Stimulated activated CD8-positive, alpha-beta memory T cell treated with anti-CD3 and anti-CD28 coated beads, Interleukin-7, amount 100 ng/mL, for 24 hours (primary cell): ENCODE data around the gene CCR4.
"Not testable (repeated sequence)": the region's sequence is repeated elsewhere in the genome, so short reads cannot be mapped to it uniquely, and the experiment has no call there.

Experiments
- DNase-seq: peaks from one replicate; pipeline ENCODE4 v3.0.0-alpha.2; 2020; ENCODE audit warnings: low read depth

Gene CCR4

GRCh38 chr3:32983124-32983523 lies 31.7 kb downstream of the CCR4 start:
- no peak for DNase-seq

DNA sequence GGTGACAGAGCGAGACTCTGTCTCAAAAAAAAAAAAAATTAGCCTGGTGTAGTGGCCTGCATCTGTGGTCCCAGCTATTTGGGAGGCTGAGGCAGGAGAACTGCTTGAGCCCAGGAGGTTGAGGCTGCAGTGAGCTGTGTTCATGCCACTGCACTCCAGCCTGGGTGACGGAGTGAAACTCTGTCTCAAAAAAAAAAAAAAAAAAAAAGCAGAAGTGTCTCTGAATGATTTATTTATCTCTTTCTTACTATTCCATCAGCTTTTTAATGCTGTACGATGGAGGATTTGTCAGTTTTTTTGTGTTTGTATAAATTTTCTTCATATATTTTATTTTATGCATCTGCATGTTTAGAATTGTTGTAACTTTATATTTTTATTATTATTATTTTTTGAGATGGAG lies 33.5 kb downstream of the CCR4 start:
- not testable (repeated sequence) for DNase-seq

DNA sequence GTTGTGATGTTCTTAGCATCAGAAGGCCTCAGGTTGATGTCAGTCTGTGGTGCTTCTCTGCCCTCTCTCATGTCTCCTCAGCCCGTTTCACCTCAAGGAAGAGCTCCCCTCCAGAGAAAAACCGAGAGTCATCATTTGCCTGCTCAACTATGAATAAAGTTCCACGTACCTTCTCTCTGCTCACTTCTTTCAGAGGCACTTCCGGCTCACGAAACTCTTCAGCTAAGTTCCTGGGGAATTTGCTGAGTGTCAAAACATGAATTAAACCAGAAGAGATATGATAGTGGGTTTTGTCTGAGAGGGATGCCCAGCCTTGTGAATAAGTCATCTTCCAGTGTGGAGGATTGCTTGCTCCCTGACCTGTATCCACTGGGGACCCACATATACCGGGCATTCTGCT lies 37.7 kb downstream of the CCR4 start:
- DNase-seq, result no peak

DNA sequence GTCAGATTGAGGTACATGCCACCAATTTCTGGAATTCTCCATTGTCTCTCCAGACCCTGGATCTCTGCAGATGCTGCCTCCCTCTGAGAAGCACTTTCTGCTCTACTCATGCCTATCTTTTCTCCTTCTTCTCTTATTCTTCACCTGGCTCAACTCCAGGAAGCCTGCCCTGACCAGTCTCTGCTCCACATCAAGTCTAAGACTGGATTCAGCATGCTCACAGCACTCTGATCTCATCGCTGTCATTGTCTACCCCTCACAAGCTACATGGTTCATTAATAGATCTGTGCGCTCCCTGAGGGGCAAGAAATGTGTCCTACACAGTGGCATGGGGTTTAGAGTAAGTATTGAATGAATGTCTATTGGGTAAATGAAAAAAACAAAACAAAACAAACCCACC lies 38.7 kb downstream of the CCR4 start:
- no peak for DNase-seq

DNA sequence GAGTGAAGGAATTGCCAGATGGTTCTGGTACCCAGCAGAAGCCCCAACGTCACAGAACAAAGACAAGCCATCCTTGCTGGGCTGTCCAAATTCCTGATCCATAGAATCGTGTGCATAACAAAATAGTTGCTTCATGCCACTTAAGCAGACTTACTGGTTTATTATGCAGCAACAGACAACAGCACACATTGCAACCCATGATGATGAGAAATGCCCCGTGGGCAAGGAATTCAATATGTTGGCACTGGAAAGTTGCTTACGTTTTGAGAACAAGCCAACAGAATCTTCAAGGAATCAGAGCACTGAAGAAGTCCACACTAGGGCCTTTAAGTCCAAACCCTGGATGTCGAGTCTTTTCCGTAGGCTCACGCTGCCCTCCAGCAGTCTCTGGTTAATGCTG lies 40.3 kb downstream of the CCR4 start:
- DNase-seq, result no peak

DNA sequence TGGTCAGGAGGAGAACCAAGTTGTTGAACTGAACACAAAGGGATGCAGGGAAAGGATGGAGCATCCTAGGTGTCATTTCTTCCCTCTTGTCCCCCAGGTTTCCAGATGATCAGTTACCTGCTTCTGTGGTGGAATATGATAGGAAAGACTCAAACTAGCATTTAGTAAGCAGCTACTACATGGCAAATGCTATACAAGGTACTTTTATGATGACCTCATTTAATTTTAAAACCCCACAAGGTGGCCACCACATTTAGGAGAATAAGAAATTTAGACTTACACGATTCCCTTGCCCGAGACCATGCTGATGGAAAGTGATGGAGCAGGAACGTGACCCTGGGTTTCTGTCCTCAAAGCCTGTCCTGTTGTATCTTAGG lies 40.9 kb downstream of the CCR4 start:
- DNase-seq, result no peak

DNA sequence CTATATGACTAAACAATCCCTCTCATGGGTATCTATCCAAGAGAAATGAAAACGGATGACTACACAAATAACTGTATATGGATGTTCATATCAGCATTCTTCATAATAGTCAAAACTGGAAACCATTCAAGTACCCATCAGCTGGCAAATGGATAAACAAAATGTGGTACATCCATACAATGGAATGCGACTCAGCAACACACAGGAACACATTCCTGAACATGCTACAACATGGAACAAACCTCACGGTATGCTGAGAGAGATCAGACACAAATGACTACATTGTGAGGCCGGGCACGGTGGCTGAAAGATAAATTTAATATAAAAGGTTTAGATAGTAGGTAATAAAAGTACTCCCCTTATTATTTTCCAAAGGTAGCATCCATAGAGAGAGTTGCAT lies 42.6 kb downstream of the CCR4 start:
- no peak for DNase-seq

- DNase-seq, result no peak
Observed at GRCh38 chr3:32995098-32995497, 43.7 kb downstream of the CCR4 start.

DNA sequence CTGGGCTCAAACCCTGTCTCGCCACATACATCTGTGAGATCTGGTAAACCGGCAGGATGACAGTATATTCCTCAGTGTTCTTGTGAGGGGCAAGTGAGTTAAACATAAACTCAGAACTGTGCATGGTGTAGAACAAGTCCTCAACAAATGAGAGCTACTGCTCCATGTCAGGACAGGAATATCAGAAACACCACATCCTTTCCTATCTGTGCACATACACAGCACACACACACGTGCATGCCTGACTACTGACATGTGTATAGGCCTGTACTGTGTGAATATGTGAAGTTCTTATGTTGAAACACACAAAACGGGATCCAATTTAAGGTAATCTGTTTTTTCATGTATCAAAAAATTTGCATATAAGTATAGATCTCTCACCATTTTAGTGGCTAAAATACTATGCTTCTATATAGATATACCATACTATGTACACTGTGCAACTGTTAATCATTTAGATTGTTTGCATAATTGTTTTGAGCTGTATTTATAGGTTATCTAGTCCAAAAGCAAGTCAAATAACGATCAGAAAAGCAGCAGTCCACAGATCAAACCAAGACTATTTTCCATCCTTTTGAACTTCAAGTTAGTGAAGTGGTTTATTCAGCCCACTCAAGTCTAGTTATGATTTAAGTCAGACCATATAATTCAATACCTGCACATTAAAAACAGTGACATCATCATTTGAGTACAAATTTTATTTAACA lies 44.8 kb downstream of the CCR4 start:
- DNase-seq, result no peak

GRCh38 chr3:32996755-32997091 lies 45.3 kb downstream of the CCR4 start:
- no peak for DNase-seq

DNA sequence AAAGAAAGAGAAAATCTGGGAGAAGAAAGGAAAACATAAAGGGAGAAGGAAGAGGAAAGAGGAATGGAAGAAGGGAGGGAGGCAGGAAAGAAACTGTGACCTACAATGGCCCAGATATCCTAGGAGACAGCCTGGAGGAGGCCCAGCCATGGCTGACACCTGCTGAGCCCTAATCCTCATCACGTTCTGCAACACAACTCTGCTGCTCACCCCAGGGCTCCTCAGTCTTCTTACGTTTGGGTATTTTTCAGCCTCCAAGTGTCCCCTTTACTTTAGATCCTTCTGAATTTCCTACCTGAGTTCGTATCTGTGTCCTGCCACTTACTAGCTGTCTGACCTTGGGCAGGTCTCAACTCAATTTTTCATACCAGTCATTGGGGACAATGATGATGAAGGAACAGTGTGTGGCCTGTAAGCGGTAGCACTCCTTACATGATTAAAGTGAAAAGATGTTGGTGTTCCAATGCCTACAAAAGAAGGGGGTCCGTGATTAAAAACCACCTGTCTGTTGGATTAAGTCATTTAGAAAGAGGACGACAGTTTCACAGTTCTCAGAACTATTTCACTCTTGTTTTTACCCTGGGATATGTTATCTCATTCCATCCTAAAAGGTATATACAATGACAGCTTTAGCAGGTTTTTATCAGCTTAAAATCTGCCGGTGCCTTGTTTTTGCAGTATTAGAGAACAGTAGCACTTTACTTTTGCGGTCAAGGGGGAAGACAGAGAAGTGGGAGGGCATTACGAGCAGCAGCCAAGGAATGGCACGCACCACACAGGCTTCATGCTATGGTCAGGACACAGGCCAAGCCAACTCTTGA lies 47.4 kb downstream of the CCR4 start:
- DNase-seq, result no peak

GRCh38 chr3:33000691-33001385 lies 49.4 kb downstream of the CCR4 start:
- no peak for DNase-seq

DNA sequence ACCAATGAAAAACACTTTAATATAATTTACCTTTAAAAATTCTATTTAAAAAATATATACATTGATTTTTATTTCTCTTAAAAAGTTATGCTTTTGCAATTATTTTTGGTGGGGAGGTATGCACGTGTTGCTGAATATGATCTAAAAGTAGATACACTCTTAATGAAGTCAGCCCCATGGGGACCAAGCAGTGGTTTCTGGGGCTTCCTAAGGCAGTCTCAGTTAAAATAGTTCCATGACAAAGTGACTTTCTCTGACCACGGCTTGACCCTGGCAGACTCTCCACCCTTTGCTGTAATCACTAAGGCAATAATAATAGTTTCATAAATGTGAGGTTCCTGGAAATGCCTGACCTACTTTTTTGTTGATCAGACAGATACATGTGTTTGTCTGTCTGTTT lies 50.4 kb downstream of the CCR4 start:
- DNase-seq, result no peak

- no peak for DNase-seq
Observed at GRCh38 chr3:33003308-33003707, 51.9 kb downstream of the CCR4 start.

DNA sequence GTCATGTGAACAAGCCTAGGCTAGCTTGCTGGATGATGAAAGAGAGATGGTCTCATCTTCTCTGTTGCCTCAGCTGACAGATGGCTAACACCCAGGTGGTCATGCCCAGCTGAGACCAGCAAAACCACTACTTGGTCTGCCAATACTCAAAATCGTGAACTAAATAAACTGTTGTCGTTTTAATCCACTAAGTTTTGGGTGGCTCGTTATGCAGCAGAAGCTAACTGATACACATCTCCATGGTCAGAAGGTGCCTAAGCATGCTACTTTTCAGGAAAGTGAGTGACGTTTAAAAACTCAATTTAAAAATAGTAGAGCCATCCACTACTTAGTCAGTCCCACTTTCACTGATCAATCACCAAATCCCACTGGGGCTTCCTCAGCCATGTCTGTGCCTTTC lies 52.8 kb downstream of the CCR4 start:
- no peak for DNase-seq

DNA sequence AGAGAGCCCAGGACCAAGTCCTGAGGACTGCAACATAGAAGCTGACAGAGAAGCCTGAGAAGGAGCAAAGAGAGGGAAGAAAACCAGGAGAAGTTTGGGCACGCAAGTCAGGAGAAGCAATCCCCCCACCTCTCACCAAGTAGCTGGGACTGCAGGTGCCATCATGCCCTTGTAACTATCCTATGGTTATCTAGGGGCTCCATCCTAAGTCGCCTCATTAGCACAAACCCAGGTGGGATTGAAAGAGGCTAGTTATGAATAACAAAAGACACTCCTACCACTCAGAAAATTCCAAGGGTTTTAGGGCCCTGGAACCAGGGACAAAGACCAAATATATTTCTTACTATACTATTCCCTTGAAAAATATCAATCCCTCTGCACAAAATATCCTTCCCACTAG lies 53.5 kb downstream of the CCR4 start:
- DNase-seq, result no peak
